Sigmoid colon (tissue), 7 donors: ENCODE results near the gene CIITA. TPM values are rescaled to one million over a fixed set of nuclear protein-coding genes. Genes with fewer than 3 reads are reported as not detected.

Source experiments
- DNase-seq: peaks from one replicate; pipeline ENCODE4 v3.0.0-alpha.2; 2019
- H3K27ac ChIP-seq, 4 donors: fragments of 200-600 bp; sonication (generic); one replicate each; pipeline ENCODE4 v1.5.1; 2016 to 2019; ENCODE audit warnings: mild to moderate bottlenecking in 1 of 4
- H3K27me3 ChIP-seq, 3 donors: fragments of 200-600 bp; sonication (generic); one replicate each; pipeline ENCODE4 v1.5.1; 2019; ENCODE audit warnings: mild to moderate bottlenecking in 1 of 3
- H3K36me3 ChIP-seq, 4 donors: fragments of 200-600 bp; sonication (generic); one replicate each; pipeline ENCODE4 v1.5.1; 2016 to 2019
- H3K4me1 ChIP-seq, 4 donors: fragments of 200-600 bp; sonication (generic); one replicate each; pipeline ENCODE4 v1.5.1; 2017 to 2019
- H3K4me3 ChIP-seq, 4 donors: fragments of 200-600 bp; sonication (generic); one replicate each; pipeline ENCODE4 v1.5.1; 2017 to 2019; ENCODE audit warnings: mild to moderate bottlenecking in 2 of 4, moderate library complexity in 1 of 4
- H3K9me3 ChIP-seq, 4 donors: fragments of 200-600 bp in 3 of 4; sonication (generic) in 3 of 4; one replicate each; pipeline versions ENCODE4 v1.5.1 to v1.6.1; 2013 to 2019
- EP300 ChIP-seq, 4 donors: sonication (generic); formaldehyde crosslinking; IDR thresholded peaks; one replicate each; pipeline ENCODE4 v1.6.1; 2017; ENCODE audit warnings: antibody characterized with exemption in 4 of 4
- POLR2A ChIP-seq, 2 donors: fragments of 450-650 bp; IDR thresholded peaks; one replicate each; pipeline ENCODE4 v1.6.1; 2016; ENCODE audit warnings: antibody characterized with exemption in 2 of 2, mild to moderate bottlenecking in 2 of 2, moderate library complexity in 2 of 2
- POLR2AphosphoS5 ChIP-seq, 4 donors: sonication (generic); formaldehyde crosslinking; IDR thresholded peaks; one replicate each; pipeline ENCODE4 v1.6.1; 2017; ENCODE audit warnings: antibody characterized with exemption in 4 of 4
- WGBS, 2 donors: extraction: QIAGEN DNeasy Blood & Tissue Kit; methylation state at CpG; one replicate each; pipeline ENCODE4 v1.1.7; 2013; 5-methylcytosine and 5-hydroxymethylcytosine counted together
- intact Hi-C: fragments of 100-400 bp; cut with DNase I; formaldehyde crosslinking; loops from one replicate; pipeline ENCODE4 v1.15.1; 2023
- polyA plus RNA-seq, 3 donors: library from polyadenylated mRNA; stranded (reverse); fragments of 200-250 nt; gene quantifications; one replicate each; pipeline ENCODE4 v1.2.3, GENCODE V29; 2013
- total RNA-seq, 4 donors: library from RNA; depleted of rRNA; stranded (reverse); fragments of >200 nt; gene quantifications; one replicate each; pipeline ENCODE4 v1.1.0, GENCODE V29; 2016
- TF ChIP-seq, protein P1 (sequence below), 4 experiments: fragments of 450-650 bp in 3 of 4; fragments of 200-600 bp in 1 of 4; IDR thresholded peaks; one replicate each; pipeline ENCODE4 v1.5.1; 2016 to 2019; ENCODE audit warnings: antibody characterized with exemption in 4 of 4, mild to moderate bottlenecking in 3 of 4, moderate library complexity in 2 of 4
- donor health status: healthy with polysubstance abuse.
- donor health status: Bipolar disorder and iron deficiency.
- donor health status: healthy.

The CIITA gene
- total and polyA plus RNA-seq, 7 donors: 1.2 to 53.9 (median 9.7) TPM

DNA sequence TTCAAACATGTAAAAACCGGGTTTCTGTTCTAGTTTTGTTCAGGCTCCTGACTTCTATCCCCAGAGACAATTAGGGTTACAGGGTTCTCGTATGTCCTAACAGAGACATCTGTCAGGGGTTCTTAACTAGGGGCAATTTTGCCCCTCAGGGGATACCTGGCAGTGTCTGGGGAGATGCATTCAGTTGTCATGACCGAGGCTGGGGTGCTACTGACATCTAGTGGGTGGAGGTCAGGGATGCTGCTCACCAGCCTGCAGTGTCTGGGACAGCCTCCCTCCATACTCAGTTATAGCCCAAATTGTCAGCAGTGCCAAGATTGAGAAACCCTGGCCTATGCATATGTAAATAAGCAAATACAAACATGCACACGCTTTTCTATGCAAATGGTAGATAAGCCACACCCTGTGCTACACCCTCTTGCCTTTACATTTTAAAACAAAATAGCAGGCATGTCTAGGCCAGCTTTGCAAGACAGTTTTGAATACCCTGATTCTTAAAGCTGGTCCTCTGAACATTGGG, 104.8 kb downstream of the CIITA start:
- Histone ChIP-seq H3K9me3 (no peaks in the 10 kb centered on the region), H3K4me3 (no peak overlapping the region), H3K27ac (peak overlapping the region in 1 of 4 donors; percentile 88), H3K36me3 (peaks cover 0 to 22% (median 9%) of the 10 kb centered on the region in 4 donors), H3K27me3 (no peaks in the 10 kb centered on the region), H3K4me1 (peaks cover 0 to 24% (median 23%) of the 10 kb centered on the region in 4 donors)
- intact Hi-C loops: loop anchor here (5.0 kb wide), 1 partner anchor 96 kb away; no protein-coding TSS in a partner anchor
- no peak for DNase-seq
- WGBS, 2 donors: 76% methylated on average over 4 of the region's 4 CpGs
- TF ChIP-seq POLR2A (IDR thresholded peaks at IDR 0.05): no peak
- no peak for TF ChIP-seq EP300 (IDR thresholded peaks at IDR 0.05)
- TF ChIP-seq, protein P1, sequence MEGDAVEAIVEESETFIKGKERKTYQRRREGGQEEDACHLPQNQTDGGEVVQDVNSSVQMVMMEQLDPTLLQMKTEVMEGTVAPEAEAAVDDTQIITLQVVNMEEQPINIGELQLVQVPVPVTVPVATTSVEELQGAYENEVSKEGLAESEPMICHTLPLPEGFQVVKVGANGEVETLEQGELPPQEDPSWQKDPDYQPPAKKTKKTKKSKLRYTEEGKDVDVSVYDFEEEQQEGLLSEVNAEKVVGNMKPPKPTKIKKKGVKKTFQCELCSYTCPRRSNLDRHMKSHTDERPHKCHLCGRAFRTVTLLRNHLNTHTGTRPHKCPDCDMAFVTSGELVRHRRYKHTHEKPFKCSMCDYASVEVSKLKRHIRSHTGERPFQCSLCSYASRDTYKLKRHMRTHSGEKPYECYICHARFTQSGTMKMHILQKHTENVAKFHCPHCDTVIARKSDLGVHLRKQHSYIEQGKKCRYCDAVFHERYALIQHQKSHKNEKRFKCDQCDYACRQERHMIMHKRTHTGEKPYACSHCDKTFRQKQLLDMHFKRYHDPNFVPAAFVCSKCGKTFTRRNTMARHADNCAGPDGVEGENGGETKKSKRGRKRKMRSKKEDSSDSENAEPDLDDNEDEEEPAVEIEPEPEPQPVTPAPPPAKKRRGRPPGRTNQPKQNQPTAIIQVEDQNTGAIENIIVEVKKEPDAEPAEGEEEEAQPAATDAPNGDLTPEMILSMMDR (IDR thresholded peaks at IDR 0.05): no peak
- no peak for TF ChIP-seq POLR2AphosphoS5 (IDR thresholded peaks at IDR 0.05)

DNA sequence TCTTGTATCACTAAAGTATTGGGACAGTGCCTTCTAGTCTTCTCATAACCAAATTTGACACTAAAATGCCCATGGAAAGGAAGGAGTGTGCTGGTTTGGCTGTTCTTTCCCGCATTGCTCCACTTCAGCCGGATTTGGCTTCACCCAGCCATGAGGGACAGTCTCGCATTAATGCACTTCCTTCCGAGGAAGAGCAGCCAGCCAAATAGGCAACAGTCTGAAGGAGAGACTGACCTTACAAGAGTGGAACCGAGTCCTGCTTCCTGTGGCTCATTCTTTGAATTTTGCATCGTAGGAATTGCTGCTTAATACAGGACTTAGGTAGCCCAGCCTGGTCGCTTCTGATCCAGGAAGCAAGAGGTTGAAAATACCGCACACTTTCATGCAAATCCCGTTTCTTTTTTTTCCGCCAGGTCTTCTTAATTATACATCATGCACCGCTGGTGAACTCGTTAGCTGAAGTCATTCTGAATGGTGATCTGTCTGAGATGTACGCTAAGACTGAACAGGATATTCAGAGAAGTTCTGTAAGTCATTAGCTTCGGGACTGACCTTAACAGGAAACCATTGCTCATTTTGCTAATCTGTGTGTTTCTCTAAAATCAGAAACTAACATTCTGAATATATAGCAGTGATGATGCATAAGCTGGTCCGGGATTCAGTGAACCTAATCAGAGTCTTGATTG, 105.6 kb downstream of the CIITA start:
- Histone ChIP-seq H3K27me3 (no peaks in the 10 kb centered on the region), H3K9me3 (no peaks in the 10 kb centered on the region), H3K27ac (no peak overlapping the region), H3K36me3 (peaks cover 0 to 20% (median 5%) of the 10 kb centered on the region in 4 donors), H3K4me3 (no peak overlapping the region), H3K4me1 (peaks cover 0 to 24% (median 23%) of the 10 kb centered on the region in 4 donors)
- TF ChIP-seq EP300 (IDR thresholded peaks at IDR 0.05) (no peak), POLR2AphosphoS5 (IDR thresholded peaks at IDR 0.05) (no peak), POLR2A (IDR thresholded peaks at IDR 0.05) (no peak)
- TF ChIP-seq, protein P1 (IDR thresholded peaks at IDR 0.05): no peak
- WGBS, 2 donors: 82 to 89% methylated on average over 15 of the region's 15 CpGs
- intact Hi-C loops: loop anchor here (5.0 kb wide), 1 partner anchor 95 kb away; no protein-coding TSS in a partner anchor
- DNase-seq: no peak

DNA sequence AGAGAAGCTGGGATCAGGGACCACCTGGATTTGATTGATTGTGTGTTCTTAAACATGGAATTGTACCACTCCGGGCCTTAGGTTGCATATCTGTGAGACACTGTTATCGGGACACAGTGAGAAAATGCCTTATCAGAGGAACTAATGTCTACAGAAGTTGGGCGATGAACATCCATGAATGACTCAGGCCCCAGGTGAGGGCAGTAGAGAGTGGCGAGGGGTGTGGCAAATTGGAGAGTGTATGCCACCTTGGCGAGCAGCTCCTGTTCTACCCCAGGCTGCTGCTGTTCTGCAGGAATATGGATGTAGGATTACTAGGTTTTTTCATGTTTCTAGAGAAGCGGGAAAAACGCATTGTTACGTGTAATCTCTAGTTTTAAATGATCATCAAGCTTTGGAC, 106.2 kb downstream of the CIITA start:
- H3K9me3 ChIP-seq: no peaks in the 10 kb centered on the region
- TF ChIP-seq POLR2A (IDR thresholded peaks at IDR 0.05): no peak
- no peak for TF ChIP-seq EP300 (IDR thresholded peaks at IDR 0.05)
- TF ChIP-seq, protein P1 (IDR thresholded peaks at IDR 0.05): no peak
- TF ChIP-seq POLR2AphosphoS5 (IDR thresholded peaks at IDR 0.05): no peak
- DNase-seq: no peak
- 78 to 81% methylated on average over 8 of the region's 8 CpGs for WGBS, 2 donors
- no peak overlapping the region for H3K27ac ChIP-seq
- H3K27me3 ChIP-seq: no peaks in the 10 kb centered on the region
- intact Hi-C loops: loop anchor here (5.0 kb wide), 1 partner anchor 94 kb away; no protein-coding TSS in a partner anchor
- peaks cover 0 to 26% (median 3%) of the 10 kb centered on the region in 4 donors for H3K36me3 ChIP-seq
- H3K4me3 ChIP-seq: no peak overlapping the region
- H3K4me1 ChIP-seq: peaks cover 0 to 24% (median 23%) of the 10 kb centered on the region in 4 donors

DNA sequence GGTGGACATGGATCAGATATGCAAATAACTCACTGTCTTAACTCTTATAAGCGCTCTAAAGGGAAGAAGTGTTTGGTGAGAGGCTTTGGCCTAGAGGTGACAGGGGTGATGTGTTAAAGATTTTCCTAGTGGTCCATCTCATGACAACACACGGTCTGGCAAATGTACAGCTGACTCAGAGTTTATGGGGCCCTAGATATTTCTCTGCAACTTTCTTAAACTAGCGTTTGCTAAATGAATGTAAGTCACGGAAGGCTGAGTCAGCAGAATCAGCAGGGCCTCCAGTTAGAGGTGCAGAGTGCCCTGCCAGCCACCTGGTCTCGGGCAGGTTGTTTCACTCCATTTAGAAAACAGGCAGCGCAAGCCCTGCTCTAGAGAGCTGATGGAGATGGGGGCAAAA, 107.5 kb downstream of the CIITA start:
- Histone ChIP-seq H3K4me3 (no peak overlapping the region), H3K4me1 (peaks cover 0 to 17% (median 16%) of the 10 kb centered on the region in 4 donors), H3K27ac (no peak overlapping the region), H3K9me3 (no peaks in the 10 kb centered on the region), H3K36me3 (peaks cover 0 to 39% (median 2%) of the 10 kb centered on the region in 4 donors), H3K27me3 (no peaks in the 10 kb centered on the region)
- TF ChIP-seq POLR2A (IDR thresholded peaks at IDR 0.05) (no peak), EP300 (IDR thresholded peaks at IDR 0.05) (no peak), POLR2AphosphoS5 (IDR thresholded peaks at IDR 0.05) (no peak)
- TF ChIP-seq, protein P1 (IDR thresholded peaks at IDR 0.05): no peak
- no peak for DNase-seq
- WGBS, 2 donors: 83 to 90% methylated on average over 6 of the region's 6 CpGs
- intact Hi-C loops: loop anchor here (5.0 kb wide), 1 partner anchor 93 kb away; no protein-coding TSS in a partner anchor

Other genes starting within 250 kb of the CIITA start
- 1 to 10 TPM in 1 of 4 donors, under 1 TPM in 1, not detected in 2; 0.83 to 2.1 TPM for gene TEKT5, start 182.3 kb upstream of the CIITA start, total RNA-seq
- under 1 TPM in 1 of 3 donors, not detected in 2; 0.09 TPM for gene TEKT5, start 182.3 kb upstream of the CIITA start, polyA plus RNA-seq
- 10 to 100 TPM; 26.3 to 32.9 (median 31.4) TPM for gene NUBP1, start 133.4 kb upstream of the CIITA start, total RNA-seq
- gene NUBP1, start 133.4 kb upstream of the CIITA start, polyA plus RNA-seq: 10 to 100 TPM; 34.2 to 37.6 (median 36.6) TPM
- gene TVP23A, start 58.4 kb upstream of the CIITA start, total RNA-seq: under 1 TPM in 3 of 4 donors, not detected in 1; 0.14 to 0.83 (median 0.71) TPM
- under 1 TPM in 2 of 3 donors, not detected in 1; 0.46 to 0.98 TPM for gene TVP23A, start 58.4 kb upstream of the CIITA start, polyA plus RNA-seq
- 10 to 100 TPM; 55.0 to 99.9 (median 77.4) TPM for gene DEXI, start 65.3 kb downstream of the CIITA start, total RNA-seq
- 10 to 100 TPM; 13.9 to 24.7 (median 18.6) TPM for gene DEXI, start 65.3 kb downstream of the CIITA start, polyA plus RNA-seq
- gene CLEC16A, start 67.4 kb downstream of the CIITA start, total RNA-seq: 10 to 100 TPM; 21.3 to 35.2 (median 29.5) TPM
- 10 to 100 TPM in 2 of 3 donors, 1 to 10 TPM in 1; 9.6 to 24.6 (median 10.6) TPM for gene CLEC16A, start 67.4 kb downstream of the CIITA start, polyA plus RNA-seq